ENCODE results near the gene PHRF1.

Gene PHRF1

GRCh38 chr11:539971-540481, 36.2 kb upstream of the PHRF1 start:
- no peak for DNase-seq

- DNase-seq = no peak
Measured at GRCh38 chr11:540583-541432, 35.5 kb upstream of the PHRF1 start.

- DNase-seq = no peak
Measured at GRCh38 chr11:541433-541885, 34.8 kb upstream of the PHRF1 start.

GRCh38 chr11:544817-545166, 31.5 kb upstream of the PHRF1 start:
- DNase-seq = no peak

- DNase-seq = no peak
Measured at GRCh38 chr11:545171-545570, 31.1 kb upstream of the PHRF1 start.

GRCh38 chr11:548700-549603, 27.3 kb upstream of the PHRF1 start:
- no peak for DNase-seq

- no peak for DNase-seq
Measured at GRCh38 chr11:550021-550745, 26.1 kb upstream of the PHRF1 start.

GRCh38 chr11:550746-551085, 25.6 kb upstream of the PHRF1 start:
- DNase-seq = no peak

GRCh38 chr11:551131-551530, 25.1 kb upstream of the PHRF1 start:
- no peak for DNase-seq

GRCh38 chr11:551596-551995, 24.7 kb upstream of the PHRF1 start:
- DNase-seq = no peak

- DNase-seq = no peak
Measured at GRCh38 chr11:553083-553987, 22.9 kb upstream of the PHRF1 start.

- no peak for DNase-seq
Measured at GRCh38 chr11:553988-554340, 22.3 kb upstream of the PHRF1 start.

- peak; percentile 41 for DNase-seq
Measured at GRCh38 chr11:554428-555226, 21.6 kb upstream of the PHRF1 start.

GRCh38 chr11:555227-555779, 21.0 kb upstream of the PHRF1 start:
- no peak for DNase-seq

- no peak for DNase-seq
Measured at GRCh38 chr11:555780-556661, 20.2 kb upstream of the PHRF1 start.

GRCh38 chr11:556662-557256, 19.5 kb upstream of the PHRF1 start:
- no peak for DNase-seq

- no peak for DNase-seq
Measured at GRCh38 chr11:557328-558132, 18.7 kb upstream of the PHRF1 start.

GRCh38 chr11:558503-558902, 17.8 kb upstream of the PHRF1 start:
- no peak for DNase-seq
